ENCODE data around the gene UNC119.

The UNC119 gene

DNA sequence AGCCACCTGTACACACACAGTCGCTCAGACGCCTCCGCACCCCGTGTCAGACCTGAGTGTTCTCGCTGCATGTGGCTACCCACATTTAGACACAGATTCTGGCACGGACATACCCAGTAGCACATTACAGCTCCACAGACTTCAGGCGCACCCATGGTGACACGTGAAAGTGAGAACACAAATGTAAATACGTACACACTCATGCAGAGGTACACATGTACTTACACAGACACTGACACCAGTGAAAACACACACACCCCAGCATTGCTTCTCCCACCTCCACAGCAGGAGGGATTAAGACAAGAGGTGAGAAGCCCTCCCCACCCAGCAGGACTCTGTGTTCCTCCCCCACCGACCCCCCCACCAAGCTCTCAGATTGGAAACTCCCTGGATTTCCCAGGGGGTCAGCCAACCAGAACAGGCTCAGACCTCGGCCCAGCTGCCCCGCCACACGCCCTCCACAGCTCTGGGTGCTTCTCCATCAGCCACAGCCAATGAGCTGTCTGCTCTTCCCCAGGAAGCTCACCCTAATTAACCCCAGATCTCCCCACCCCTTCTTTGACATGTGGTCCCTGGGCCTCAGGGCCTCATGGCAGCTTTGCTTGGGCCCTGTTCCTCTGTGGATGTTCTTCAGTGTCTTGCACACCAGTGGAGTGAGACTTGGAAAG, 51.6 kb downstream of the UNC119 start:
- DNase-seq (ENCODE audit: low read depth in 1 of 2, low spot score in 1 of 2), result no peak

DNA sequence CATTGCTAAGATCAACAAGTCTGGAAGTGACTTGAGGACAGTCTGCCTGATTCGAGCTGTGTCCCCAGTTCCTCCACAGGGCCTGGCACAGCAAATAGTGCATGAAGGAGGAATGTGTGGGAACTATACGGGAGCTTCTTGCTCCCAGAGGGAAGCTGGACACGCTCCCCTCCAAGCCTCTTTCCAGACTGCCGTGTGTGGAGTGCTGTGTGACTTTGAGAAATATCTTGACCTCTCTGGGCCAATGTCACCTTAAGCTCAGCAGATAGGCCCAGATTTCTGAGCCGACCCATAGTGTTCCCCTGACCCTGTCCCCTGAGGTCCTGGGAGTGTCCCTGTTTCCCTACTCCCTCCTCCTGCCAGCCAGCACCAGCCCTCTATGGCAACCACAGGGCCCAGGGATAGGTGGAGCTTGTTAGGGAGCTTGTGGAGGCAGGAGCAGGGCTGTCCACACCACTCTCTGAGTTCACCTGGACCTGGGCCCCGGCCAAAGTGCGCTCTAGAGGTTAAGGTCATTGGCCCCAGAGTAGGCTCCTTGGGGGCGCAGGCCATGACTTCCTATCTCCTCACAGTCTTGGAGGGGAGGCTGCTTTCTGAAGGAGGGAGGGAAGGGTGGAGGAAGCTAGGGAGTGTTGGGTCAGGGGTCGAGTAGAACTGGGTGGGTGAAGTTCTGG, 52.6 kb downstream of the UNC119 start:
- DNase-seq (ENCODE audit: low read depth in 1 of 2, low spot score in 1 of 2), result no peak

DNA sequence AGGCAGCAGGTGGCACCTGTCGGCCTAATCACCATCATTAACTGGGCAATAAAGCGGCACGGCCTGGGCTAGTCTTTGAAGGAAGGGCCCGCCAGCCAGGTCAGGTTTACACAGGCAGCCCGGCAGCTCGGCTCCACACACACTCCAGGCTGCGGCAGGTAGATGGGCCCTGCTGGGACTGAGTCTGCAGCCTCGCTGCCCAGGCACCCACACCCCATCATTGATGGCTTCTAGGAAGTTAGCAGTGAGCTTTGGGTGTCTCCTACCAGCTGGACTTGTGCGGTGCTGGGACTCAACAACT, 53.1 kb downstream of the UNC119 start:
- DNase-seq (ENCODE audit: low read depth in 1 of 2, low spot score in 1 of 2), result no peak

DNA sequence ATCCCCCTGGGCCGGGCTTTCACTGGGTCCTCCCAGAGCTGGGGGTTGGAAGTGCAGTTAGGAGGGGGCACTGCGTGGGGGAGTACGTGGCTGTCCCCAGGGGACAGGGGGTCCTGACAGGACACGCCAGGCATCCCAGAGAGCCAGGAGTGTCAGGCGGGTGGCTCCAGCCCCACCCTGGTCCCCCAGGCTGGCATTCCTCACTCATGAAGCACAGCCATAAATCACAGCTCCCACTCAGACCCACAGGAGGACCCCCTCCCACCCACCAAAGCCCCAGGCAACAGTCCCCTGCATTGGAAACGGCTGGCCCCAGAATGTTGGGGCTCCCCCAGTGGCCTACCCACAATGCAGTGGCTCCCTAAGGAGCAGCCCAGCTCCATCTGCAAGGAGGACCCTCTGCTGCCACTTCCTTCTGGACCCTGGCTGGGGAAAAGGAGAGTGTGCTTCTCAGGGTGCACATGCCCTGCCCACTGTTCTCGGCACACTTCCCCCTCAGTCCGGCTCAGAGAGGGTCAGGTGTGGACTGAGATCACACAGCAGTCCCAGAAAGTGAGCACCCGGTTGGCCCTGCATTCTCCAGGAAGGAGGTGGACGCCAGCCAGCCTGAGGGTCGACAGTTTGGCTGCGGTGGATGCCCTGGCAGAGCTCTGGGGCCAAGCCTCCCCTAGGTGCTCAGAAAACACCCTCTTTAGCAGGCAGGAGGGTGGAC, 53.6 kb downstream of the UNC119 start:
- no peak for DNase-seq (ENCODE audit: low read depth in 1 of 2, low spot score in 1 of 2)

DNA sequence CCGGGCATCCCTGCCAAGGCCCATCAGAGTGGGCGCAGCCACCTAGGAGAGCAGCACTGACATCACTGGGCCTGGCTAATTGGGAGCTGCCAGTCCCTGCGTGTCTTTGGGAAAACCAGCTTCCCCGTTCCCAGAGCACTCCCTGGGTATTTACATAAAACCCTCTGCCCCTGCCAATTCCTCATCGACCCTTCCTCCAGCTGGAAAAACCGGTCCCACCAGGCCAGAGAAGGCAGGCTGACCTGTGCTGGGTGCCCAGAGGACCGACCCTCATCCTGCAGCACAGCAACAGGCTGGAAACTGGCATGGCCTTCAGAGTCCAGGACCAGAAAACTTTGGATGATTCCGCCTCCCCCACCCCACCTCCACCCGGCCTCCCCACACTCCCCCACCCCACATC, 54.5 kb downstream of the UNC119 start:
- no peak for DNase-seq (ENCODE audit: low read depth in 1 of 2, low spot score in 1 of 2)
